Prostate gland (tissue), 2 donors: ENCODE data around the gene GON7. TPM values are rescaled to one million over a fixed set of nuclear protein-coding genes. Genes with fewer than 3 reads are reported as not detected.
"Not testable (repeated sequence)": the region's sequence is repeated elsewhere in the genome, so short reads cannot be mapped to it uniquely, and the experiment has no call there.

Source experiments
- DNase-seq: peaks from one replicate; pipeline ENCODE4 v3.0.0-alpha.2; 2019; ENCODE audit warnings: low spot score
- H3K27ac ChIP-seq, 2 donors: fragments of 200-600 bp; sonication (generic); 2 replicates each; pipeline ENCODE4 v1.5.1; 2017 to 2019
- H3K27me3 ChIP-seq: fragments of 200-600 bp; sonication (generic); replicated peaks from 2 replicates; pipeline ENCODE4 v1.5.1; 2019; ENCODE audit not compliant: insufficient read depth
- H3K36me3 ChIP-seq, 2 donors: fragments of 200-600 bp; sonication (generic); 1 replicate in 1 of 2; 2 replicates in 1 of 2; pipeline versions ENCODE4 v1.5.1 to v1.8.1; 2017 to 2019
- H3K4me1 ChIP-seq: fragments of 200-600 bp; sonication (generic); replicated peaks from 2 replicates; pipeline ENCODE4 v1.5.1; 2019
- H3K4me3 ChIP-seq, 2 donors: fragments of 200-600 bp; sonication (generic); 2 replicates each; pipeline ENCODE4 v1.5.1; 2017 to 2019
- H3K9me3 ChIP-seq: fragments of 200-600 bp; sonication (generic); 2 replicates; pipeline ENCODE4 v1.5.1; 2017
- CTCF ChIP-seq, 4 experiments: fragments of 200-600 bp in 2 of 4; fragments of 450-650 bp in 2 of 4; sonication (generic) in 2 of 4; IDR thresholded peaks; 1 replicate in 3 of 4; 2 replicates in 1 of 4; pipeline ENCODE4 v1.5.1; 2016 to 2019; ENCODE audit warnings: antibody characterized with exemption in 4 of 4, mild to moderate bottlenecking in 2 of 4, moderate library complexity in 2 of 4
- POLR2A ChIP-seq: fragments of 450-650 bp; IDR thresholded peaks from one replicate; pipeline ENCODE4 v1.6.1; 2016; ENCODE audit warnings: antibody characterized with exemption, mild to moderate bottlenecking
- POLR2AphosphoS5 ChIP-seq: sonication (generic); formaldehyde crosslinking; IDR thresholded peaks from one replicate; pipeline ENCODE4 v1.6.1; 2017; ENCODE audit warnings: antibody characterized with exemption
- WGBS: methylation state at CpG from one replicate; pipeline ENCODE4 v1.1.5; 2018; 5-methylcytosine and 5-hydroxymethylcytosine counted together
- intact Hi-C: fragments of 100-400 bp; cut with DNase I; formaldehyde crosslinking; loops from one replicate; pipeline ENCODE4 v1.14.2; 2022
- total RNA-seq, 2 donors: library from RNA; depleted of rRNA; stranded (reverse); fragments of >200 nt; gene quantifications; one replicate each; pipeline ENCODE4 v1.1.0, GENCODE V29; 2016

Gene GON7
- total RNA-seq, 2 donors from 2014 or later, result 8.7 to 17.4 TPM

- H3K4me3 ChIP-seq, result no peak overlapping the region
- 77% methylated on average over 4 of the region's 4 CpGs for WGBS
- H3K4me1 ChIP-seq, result no peaks in the 10 kb centered on the region
- H3K9me3 ChIP-seq, result no peaks in the 10 kb centered on the region
- intact Hi-C loops, result no loop called here
- no peak for DNase-seq
- TF ChIP-seq POLR2AphosphoS5 (no peak), POLR2A (no peak), CTCF (IDR thresholded peaks at IDR 0.05) (no peak)
- H3K27ac ChIP-seq, result no peak overlapping the region
- no peaks in the 10 kb centered on the region for H3K27me3 ChIP-seq
- H3K36me3 ChIP-seq, result no peaks in the 10 kb centered on the region
Measured at GRCh38 chr14:93171376-93171775, 35.5 kb downstream of the GON7 start.

DNA sequence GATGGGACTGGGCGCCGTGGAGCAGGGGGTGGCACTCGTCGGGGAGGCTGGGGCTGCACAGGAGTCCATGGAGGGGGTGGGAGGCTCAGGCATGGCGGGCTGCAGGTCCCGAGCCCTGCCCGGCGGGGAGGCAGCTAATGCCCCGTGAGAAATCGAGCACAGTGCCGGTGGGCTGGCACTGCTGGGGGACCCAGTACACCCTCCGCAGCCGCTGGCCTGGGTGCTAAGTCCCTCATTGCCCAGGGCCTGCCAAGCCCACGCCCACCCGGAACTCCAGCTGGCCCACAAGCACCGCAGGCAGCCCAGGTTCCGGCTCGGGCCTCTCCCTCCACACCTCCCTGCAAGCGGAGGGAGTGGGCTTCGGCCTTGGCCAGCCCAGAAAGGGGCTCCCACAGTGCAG lies 36.7 kb downstream of the GON7 start:
- H3K27ac ChIP-seq, H3K4me3 ChIP-seq, H3K4me1 ChIP-seq, H3K27me3 ChIP-seq, intact Hi-C loops, DNase-seq, H3K36me3 ChIP-seq, H3K9me3 ChIP-seq: not testable (repeated sequence)
- WGBS, result no CpG with 5 or more reads among the region's 20 CpGs

- 85% methylated on average over 6 of the region's 6 CpGs for WGBS
- intact Hi-C loops, H3K27me3 ChIP-seq, H3K9me3 ChIP-seq, H3K27ac ChIP-seq, H3K4me1 ChIP-seq, H3K4me3 ChIP-seq, H3K36me3 ChIP-seq, DNase-seq: not testable (repeated sequence)
Measured at GRCh38 chr14:93169619-93170018, 37.2 kb downstream of the GON7 start.

GRCh38 chr14:93168610-93169009 lies 38.3 kb downstream of the GON7 start:
- H3K9me3 ChIP-seq, H3K27me3 ChIP-seq, DNase-seq, H3K4me1 ChIP-seq, H3K27ac ChIP-seq, intact Hi-C loops, H3K36me3 ChIP-seq, H3K4me3 ChIP-seq: not testable (repeated sequence)
- 84% methylated on average over 9 of the region's 9 CpGs for WGBS

DNA sequence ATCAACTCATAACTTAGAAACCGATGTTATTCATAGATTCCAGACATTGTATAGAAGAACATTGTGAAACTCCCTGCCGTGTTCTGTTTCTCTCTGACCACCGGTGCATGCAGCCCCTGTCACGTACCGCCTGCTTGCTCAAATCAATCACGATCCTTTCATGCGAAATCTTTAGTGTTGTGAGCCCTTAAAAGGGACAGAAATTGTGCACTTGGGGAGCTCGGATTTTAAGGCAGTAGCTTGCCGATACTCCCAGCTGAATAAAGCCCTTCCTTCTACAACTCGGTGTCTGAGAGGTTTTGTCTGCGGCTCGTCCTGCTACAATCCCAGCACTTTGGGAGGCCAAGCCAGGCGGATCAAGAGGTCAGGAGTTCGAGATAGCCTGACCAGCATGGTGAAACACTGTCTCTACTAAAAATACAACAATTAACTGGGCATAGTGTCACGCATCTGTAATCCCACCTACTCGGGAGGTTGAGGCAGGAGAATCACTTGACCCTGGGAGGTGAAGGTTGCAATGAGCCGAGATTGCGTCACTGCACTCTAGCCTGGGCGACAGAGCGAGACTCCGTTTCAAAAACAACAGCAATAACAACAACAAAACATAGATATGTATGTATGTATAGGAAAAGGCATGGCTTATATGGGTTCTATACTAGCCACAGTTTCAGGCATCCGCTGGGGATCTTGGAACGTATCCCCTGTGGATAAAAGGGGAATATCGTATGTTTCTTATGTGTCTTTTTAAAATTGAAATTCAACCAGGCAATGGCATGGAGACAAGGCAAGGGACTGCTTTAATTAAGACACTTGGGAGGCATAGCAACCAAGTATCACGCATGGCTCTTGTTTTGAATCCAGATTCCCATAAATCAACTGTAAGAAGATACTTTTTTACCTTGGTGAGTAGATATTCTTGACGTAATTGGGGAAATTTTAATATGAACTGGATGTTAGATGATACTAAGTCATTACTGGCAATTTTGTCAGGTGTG lies 41.3 kb downstream of the GON7 start:
- H3K36me3 ChIP-seq, H3K4me3 ChIP-seq, H3K9me3 ChIP-seq, H3K4me1 ChIP-seq, H3K27me3 ChIP-seq, DNase-seq, intact Hi-C loops, H3K27ac ChIP-seq: not testable (repeated sequence)
- 77% methylated on average over 26 of the region's 26 CpGs for WGBS

DNA sequence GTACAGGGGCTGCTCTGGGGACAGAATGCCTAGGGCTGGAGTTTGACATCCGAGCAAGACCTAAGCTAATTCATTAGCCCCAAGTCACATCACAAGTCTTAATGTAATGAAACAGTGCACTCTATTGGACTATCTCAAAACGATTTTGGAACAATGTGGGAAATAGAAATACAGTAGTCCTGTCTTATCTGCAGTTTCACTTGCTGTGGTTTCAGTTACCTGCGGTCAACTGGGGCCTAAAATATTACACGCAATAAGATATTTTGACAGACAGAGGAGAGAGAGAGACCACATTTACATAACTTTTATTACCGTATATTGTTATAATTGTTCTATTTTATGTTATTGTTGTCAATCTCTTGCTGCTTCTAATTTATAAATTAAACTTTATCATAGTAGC lies 43.3 kb downstream of the GON7 start:
- intact Hi-C loops, result no loop called here
- DNase-seq, result no peak
- H3K36me3 ChIP-seq, result no peaks in the 10 kb centered on the region
- TF ChIP-seq POLR2A (no peak), CTCF (IDR thresholded peaks at IDR 0.05) (no peak), POLR2AphosphoS5 (no peak)
- 70% methylated on average over 5 of the region's 5 CpGs for WGBS
- no peak overlapping the region for H3K4me3 ChIP-seq
- no peak overlapping the region for H3K27ac ChIP-seq
- H3K4me1 ChIP-seq, result no peaks in the 10 kb centered on the region
- no peaks in the 10 kb centered on the region for H3K9me3 ChIP-seq
- H3K27me3 ChIP-seq, result no peaks in the 10 kb centered on the region

- no peak overlapping the region for H3K4me3 ChIP-seq
- intact Hi-C loops, result no loop called here
- no peaks in the 10 kb centered on the region for H3K4me1 ChIP-seq
- H3K9me3 ChIP-seq, result no peaks in the 10 kb centered on the region
- no peaks in the 10 kb centered on the region for H3K36me3 ChIP-seq
- WGBS, result 71% methylated on average over 4 of the region's 4 CpGs
- DNase-seq, result no peak
- TF ChIP-seq CTCF (IDR thresholded peaks at IDR 0.05), result no peak
- TF ChIP-seq POLR2A, result no peak
- no peak for TF ChIP-seq POLR2AphosphoS5
- H3K27me3 ChIP-seq, result no peaks in the 10 kb centered on the region
- no peak overlapping the region for H3K27ac ChIP-seq
Measured at GRCh38 chr14:93161411-93161940, 45.4 kb downstream of the GON7 start.
